Measurements from ENCODE around the gene PCSK5.

DNA sequence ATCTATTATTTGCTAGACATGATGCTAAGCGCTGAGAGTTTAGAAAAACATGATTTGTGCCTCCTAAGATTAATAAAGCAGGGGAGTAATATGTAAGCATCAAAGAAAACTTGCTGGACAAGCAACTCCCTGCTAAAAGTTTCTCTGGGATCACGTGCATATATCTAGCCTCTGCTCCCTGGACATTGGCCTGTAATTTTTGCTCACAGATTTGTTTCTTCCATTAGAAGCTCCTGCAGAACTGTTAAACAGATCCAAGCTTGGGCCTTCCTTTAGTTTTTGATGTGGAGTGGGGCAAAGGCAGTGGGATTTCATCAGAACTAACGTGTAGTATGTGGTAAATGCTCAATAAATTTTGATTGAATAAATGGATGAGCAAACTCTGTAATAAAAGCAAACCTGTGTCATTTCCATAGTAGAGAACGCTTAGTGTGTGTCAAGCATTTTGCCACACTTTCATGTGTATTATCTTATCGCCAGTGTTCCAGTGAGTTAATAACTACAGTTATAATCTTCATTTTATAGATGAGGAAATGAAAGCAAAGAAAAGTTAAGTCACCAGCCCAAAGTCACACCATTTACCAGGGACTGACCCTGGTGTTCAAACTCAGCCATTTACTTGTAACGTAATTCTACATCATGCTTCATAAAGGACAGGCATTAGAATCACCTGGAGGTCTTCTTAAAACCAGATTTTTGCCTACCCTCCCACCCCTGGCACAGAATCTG, 100.3 kb downstream of the PCSK5 start:
- TF ChIP-seq, protein P1, sequence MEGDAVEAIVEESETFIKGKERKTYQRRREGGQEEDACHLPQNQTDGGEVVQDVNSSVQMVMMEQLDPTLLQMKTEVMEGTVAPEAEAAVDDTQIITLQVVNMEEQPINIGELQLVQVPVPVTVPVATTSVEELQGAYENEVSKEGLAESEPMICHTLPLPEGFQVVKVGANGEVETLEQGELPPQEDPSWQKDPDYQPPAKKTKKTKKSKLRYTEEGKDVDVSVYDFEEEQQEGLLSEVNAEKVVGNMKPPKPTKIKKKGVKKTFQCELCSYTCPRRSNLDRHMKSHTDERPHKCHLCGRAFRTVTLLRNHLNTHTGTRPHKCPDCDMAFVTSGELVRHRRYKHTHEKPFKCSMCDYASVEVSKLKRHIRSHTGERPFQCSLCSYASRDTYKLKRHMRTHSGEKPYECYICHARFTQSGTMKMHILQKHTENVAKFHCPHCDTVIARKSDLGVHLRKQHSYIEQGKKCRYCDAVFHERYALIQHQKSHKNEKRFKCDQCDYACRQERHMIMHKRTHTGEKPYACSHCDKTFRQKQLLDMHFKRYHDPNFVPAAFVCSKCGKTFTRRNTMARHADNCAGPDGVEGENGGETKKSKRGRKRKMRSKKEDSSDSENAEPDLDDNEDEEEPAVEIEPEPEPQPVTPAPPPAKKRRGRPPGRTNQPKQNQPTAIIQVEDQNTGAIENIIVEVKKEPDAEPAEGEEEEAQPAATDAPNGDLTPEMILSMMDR (IDR thresholded peaks at IDR 0.05; ENCODE audit: borderline replicate concordance, extremely low read depth, low read length, poor library complexity, severe bottlenecking): no peak
- TF ChIP-seq EZH2 (IDR thresholded peaks at IDR 0.05; ENCODE audit: borderline replicate concordance, low read depth, low read length, severe bottlenecking): no peak

Measured in DND-41 (cell line).